GM18861 (cell line): ENCODE measurements around the gene UBE2S.

Source experiments
- ATAC-seq: cut with Tn5 transposase; IDR thresholded peaks from one replicate; pipeline ENCODE4 v1.9.1; 2021; ENCODE audit not compliant: unreplicated experiment

Gene UBE2S

GRCh38 chr19:55366790-55367189, 40.8 kb downstream of the UBE2S start:
- no peak for ATAC-seq

- no peak for ATAC-seq
Measured at GRCh38 chr19:55365964-55366363, 41.6 kb downstream of the UBE2S start.

- ATAC-seq, result no peak
Measured at GRCh38 chr19:55365245-55365644, 42.3 kb downstream of the UBE2S start.

GRCh38 chr19:55362990-55363716, 44.4 kb downstream of the UBE2S start, which contains the start of gene GARIN5B:
Gene GARIN5B (minus strand): TSS chr19:55363260. CDS start chr19:55363066, 194 bp downstream.
- no peak for ATAC-seq

DNA sequence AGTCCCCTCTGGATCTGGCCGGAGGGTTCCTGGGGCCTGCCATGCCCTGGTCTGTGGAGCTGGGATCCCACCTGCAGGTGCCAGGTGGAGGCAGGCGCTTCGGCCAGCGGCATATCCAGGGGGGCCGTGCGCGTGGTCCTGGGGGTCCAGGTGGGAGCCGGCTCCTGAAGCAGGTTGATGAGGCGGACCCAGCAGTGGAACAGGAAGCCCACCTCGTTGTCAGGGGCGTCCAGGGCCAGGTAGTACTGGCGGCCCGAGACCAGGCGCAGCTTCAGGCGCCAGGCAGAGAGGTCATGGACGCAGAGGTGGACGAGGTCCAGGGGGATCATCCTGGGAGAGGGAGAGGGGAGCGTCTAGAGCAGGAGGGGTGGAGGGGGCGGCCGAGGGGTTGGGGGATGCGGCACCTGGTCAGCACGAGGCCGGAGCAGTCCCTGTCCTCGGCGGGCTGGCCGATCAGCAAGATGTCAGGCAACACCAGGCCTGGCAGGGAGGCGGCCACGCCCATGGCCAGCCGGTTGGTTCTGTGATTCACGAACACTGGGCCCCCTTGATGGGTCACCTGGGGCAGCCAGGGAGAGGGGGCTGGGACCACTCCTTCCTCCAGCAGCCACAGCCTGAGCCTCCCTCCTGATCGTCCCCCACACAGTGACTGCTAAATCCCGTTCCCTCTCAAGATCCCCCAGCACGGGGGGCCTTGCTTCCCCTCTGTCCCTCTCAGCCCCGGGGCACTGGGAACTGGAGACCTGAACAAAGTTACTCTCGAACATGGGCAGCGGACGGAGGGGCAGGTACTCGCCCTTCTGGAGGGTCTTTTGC, 45.2 kb downstream of the UBE2S start:
- no peak for ATAC-seq

DNA sequence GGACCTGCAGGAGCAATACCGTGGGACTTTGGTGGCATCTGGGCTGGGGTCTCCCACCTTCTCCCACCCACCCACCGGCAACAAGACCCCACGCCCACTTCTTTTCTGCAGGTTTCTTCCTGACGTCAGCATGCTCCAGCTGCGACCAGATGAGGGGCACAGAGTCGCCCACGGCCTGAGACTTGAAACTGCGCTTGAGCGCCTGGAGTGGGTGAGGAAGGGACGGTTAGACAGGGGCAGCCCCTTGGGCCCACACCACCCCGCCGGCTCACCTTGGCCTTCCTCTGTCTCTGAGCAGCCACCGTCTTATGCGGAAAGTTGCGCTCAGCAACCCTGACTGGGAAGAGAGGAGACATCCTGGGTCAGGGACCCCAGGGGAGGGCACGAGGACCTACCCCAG, 46.7 kb downstream of the UBE2S start:
- ATAC-seq, result no peak

- no peak for ATAC-seq
Measured at GRCh38 chr19:55358943-55359908, 48.4 kb downstream of the UBE2S start.

- no peak for ATAC-seq
Measured at GRCh38 chr19:55358493-55358892, 49.1 kb downstream of the UBE2S start.

GRCh38 chr19:55355213-55355821, 52.3 kb downstream of the UBE2S start:
- ATAC-seq, result no peak

DNA sequence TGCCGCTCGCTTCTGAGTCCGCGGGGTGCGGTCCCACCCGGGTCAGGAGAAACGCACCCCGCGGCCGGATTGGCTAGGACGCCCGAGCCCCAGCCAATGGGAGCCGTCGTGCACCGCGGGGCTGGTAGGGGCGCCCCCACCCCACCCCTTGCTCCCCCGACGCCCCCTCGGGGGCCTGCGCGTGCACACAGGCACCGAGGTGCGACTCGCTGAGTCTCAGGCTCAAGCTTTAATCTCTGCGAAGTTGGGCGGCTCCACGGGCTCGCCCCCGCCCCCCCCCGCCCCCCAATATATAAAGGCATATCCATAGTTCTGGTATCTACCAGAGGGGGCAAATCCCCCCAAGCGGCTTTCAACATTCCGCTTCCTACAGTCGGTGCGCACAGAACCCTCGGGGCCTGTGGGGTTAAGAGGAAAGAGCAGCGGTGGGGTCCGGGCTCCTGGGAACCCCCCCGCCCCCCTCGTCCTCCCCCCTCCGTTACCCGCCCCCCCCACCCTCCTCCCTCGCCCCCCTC, 52.8 kb downstream of the UBE2S start, which contains the start of gene COX6B2:
Gene COX6B2, minus strand, starts transcription at position 22 of the 515 bp plus-strand sequence. CDS start 198 bp downstream, outside the sequence.
- no peak for ATAC-seq

DNA sequence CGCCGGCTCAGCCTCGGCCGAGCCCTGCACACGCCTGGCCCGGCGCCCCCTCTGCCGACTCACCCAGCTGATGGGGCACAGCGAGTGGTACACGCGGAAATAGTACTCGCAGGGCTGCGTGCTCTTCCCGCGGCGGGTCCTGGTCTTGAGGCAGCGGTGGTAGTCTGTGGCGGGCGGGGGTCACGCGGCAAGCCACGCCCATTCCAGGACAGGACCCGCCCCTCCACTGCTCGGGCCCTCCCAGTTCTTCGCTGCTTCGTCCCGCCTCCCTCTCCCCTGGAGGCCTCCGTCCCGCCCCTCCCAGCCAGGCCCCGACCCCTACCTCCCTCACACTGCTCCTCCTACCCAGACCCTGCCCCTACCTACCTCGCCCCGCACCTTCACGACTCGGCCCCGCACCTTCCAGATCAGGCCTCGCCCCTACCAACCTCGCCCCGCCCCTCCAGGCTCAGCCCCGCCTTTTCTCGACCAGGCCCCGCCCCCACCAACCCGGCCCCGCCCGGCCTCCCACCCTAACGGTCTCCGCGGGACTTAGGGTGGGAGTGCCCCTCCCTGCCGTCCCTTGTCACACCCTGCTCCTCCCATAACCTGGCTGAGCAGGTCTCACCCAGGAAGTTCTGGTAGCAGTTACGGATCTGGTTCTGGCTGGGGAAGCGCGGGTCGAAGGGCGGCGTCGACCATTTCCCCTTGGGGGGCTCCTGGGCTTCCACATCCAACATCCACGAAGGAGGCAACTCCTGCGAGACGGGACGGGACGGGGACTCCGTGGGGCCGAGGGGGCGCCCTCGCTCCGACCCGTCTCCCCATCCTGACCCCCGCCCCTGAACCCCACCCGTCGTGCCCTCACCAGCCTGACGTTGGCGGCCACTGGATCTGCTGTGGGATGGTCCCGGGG, 53.5 kb downstream of the UBE2S start:
- no peak for ATAC-seq

GRCh38 chr19:55353356-55353802, 54.2 kb downstream of the UBE2S start:
- no peak for ATAC-seq

- no peak for ATAC-seq
Measured at GRCh38 chr19:55352549-55353145, 54.9 kb downstream of the UBE2S start.

- no peak for ATAC-seq
Measured at GRCh38 chr19:55352040-55352439, 55.5 kb downstream of the UBE2S start.

GRCh38 chr19:55350620-55351315, 56.8 kb downstream of the UBE2S start:
- no peak for ATAC-seq
